ENCODE measurements around the gene ANKS1A.
A peak's percentile ranks its signal among the peaks of the same experiment; 100 is the strongest.

Gene ANKS1A

DNA sequence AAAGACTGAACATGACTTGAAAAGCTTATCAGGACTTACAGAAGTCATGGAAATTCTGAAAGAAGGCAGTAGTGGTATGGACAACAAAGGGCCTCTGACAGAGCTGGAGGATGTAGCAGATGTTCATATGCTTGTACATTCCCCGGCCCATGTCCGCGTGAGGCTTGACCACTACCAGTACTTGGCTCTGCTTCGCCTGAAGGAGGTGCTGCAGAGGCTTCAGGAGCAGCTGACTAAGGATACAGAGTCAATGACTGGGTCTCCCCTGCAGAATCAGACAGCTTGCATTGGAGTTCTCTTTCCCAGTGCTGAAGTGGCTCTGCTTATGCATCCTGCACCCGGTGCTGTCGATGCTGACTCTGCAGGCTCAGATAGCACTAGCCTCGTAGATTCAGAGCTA, 30.4 kb upstream of the ANKS1A start:
- no peak overlapping the region for H3K4me3 ChIP-seq (ENCODE audit: low read depth, low read length)
- TF ChIP-seq, protein P1, sequence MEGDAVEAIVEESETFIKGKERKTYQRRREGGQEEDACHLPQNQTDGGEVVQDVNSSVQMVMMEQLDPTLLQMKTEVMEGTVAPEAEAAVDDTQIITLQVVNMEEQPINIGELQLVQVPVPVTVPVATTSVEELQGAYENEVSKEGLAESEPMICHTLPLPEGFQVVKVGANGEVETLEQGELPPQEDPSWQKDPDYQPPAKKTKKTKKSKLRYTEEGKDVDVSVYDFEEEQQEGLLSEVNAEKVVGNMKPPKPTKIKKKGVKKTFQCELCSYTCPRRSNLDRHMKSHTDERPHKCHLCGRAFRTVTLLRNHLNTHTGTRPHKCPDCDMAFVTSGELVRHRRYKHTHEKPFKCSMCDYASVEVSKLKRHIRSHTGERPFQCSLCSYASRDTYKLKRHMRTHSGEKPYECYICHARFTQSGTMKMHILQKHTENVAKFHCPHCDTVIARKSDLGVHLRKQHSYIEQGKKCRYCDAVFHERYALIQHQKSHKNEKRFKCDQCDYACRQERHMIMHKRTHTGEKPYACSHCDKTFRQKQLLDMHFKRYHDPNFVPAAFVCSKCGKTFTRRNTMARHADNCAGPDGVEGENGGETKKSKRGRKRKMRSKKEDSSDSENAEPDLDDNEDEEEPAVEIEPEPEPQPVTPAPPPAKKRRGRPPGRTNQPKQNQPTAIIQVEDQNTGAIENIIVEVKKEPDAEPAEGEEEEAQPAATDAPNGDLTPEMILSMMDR (conservative IDR thresholded peaks at IDR 0.05; ENCODE audit: low read depth, low read length), result peak; percentile 13
- no peak for DNase-seq (ENCODE audit: low read depth)

DNA sequence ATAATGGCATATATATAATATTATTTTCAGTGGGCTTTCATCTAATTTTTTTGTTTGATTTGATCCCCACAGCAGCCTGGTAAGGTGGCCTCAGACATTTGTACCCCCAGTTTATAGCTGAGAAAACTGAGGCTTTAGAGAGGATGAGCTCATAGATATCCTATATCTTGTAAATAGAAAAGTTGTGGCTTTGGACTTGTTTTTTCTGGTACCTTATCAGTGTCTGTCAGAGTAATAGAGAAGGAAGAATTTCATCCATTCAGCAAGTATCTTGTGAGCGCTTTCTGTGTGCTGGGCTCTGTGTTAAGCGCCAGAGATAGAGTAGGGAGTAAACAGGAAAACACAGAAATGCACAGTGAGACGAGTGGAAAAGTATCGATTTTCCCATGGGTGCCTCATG, 29.1 kb upstream of the ANKS1A start:
- TF ChIP-seq, protein P1 (conservative IDR thresholded peaks at IDR 0.05; ENCODE audit: low read depth, low read length), result no peak
- no peak overlapping the region for H3K4me3 ChIP-seq (ENCODE audit: low read depth, low read length)
- no peak for DNase-seq (ENCODE audit: low read depth)

DNA sequence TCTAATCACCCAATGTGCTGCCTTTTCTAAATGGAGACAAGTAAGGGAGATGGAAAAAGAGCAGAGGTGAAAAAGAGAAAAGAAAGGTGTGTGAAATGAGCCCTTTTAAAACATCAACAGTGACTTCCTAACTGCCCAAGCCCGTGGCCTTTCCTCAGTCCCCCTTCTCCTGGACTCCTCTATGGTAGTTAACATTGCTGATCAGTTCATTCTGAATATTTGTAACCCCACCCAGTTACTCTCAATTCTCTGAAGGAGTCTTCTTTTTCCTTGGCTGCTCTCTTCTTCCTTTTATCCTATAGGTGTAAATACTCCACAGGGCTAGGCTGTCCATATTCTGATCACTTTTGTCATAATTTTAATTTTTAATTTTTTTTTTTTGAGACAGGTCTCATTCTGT, 28.3 kb upstream of the ANKS1A start:
- TF ChIP-seq, protein P1 (conservative IDR thresholded peaks at IDR 0.05; ENCODE audit: low read depth, low read length), result no peak
- no peak for DNase-seq (ENCODE audit: low read depth)
- H3K4me3 ChIP-seq (ENCODE audit: low read depth, low read length), result no peak overlapping the region

DNA sequence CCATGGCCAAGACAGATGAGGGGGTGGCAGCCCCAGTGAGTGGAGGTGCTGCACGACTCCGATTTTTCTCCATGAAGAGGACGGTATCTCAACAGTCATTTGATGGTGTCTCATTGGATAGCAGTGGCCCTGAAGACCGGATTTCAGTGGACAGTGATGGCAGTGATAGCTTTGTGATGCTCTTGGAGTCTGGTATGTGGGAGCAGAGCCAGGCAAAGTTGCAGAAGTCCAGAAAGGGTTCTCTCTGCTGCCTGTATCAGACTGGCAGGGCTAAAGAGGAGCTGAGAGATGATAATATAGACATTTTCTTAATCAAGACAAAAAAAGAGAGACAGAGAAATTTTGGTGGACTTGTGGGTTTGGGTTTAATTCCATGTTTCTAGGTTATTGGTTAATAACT, 25.0 kb upstream of the ANKS1A start:
- TF ChIP-seq, protein P1 (conservative IDR thresholded peaks at IDR 0.05; ENCODE audit: low read depth, low read length), result no peak
- no peak for DNase-seq (ENCODE audit: low read depth)
- no peak overlapping the region for H3K4me3 ChIP-seq (ENCODE audit: low read depth, low read length)

DNA sequence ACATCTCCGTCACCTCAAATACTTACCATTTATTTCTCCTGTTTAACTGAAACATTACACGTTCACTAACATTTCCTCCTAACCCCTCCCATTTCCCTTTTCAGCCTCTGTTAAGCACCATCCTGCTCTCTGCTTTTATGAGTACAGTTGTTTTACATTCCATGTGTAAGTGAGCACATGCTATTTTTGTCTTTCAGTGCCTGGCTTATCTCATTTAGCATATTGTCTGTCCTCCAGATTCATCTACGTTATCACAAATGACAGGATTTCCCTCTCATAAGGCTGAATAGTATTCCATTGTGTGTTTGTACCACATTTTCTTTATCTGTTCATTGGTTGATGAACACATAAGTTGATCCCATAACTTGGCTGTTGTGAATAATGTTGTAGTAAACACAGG, 23.9 kb upstream of the ANKS1A start:
- peak; percentile 28 for DNase-seq (ENCODE audit: low read depth)
- TF ChIP-seq, protein P1 (conservative IDR thresholded peaks at IDR 0.05; ENCODE audit: low read depth, low read length), result no peak
- H3K4me3 ChIP-seq (ENCODE audit: low read depth, low read length), result no peak overlapping the region

DNA sequence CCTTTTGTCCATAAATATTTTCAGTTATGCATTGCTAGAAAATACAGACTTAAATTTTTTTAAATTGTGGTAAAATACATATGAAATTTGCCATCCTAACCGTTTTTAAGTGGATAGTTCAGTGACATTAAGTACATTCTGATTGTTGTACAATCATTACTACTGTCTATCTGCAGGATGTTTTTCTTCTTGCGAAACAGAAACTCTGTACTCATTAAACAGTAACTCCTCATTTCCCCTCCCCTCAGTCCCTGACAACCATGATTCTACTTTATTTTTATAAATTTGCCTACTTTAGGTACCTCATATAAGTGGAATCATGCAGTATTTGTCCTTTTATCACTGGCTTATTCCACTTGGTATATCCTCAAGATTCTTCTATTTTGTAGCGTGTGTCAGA, 22.5 kb upstream of the ANKS1A start:
- no peak for DNase-seq (ENCODE audit: low read depth)
- TF ChIP-seq, protein P1 (conservative IDR thresholded peaks at IDR 0.05; ENCODE audit: low read depth, low read length), result no peak
- H3K4me3 ChIP-seq (ENCODE audit: low read depth, low read length), result no peak overlapping the region

DNA sequence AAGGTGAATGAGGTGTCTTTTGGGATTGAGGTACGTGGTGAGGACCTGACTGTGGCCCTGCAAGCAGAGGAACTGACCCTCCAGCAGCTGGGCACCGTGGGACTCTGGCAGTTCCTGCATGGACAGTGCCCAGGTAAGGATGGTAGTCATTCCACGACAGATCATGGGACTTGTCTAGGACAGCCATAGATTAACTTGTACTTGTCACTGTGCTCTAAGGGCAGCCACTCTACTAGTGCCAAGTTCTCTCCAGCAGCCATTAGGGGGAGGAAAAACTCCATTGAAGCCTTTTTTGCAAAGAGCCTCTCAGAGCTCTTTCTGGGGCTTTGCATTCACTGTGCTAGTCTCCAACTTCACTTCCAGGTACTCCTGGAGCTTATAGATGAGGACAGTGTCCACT, 21.6 kb upstream of the ANKS1A start:
- DNase-seq (ENCODE audit: low read depth), result peak; percentile 30
- H3K4me3 ChIP-seq (ENCODE audit: low read depth, low read length), result no peak overlapping the region
- TF ChIP-seq, protein P1 (conservative IDR thresholded peaks at IDR 0.05; ENCODE audit: low read depth, low read length), result peak; percentile 51

Data from choroid plexus epithelial cell (primary cell).